RWPE1 (cell line): ENCODE results near the gene TMEM45A.
"Not testable (repeated sequence)": the region's sequence is repeated elsewhere in the genome, so short reads cannot be mapped to it uniquely, and the experiment has no call there.

Source experiments
- CTCF ChIA-PET: fragments of 350-600 bp; sonication (Branson Sonifier 250); formaldehyde crosslinking; extraction: SDS; loops from one replicate; lab custom pipeline; 2021; lab: Yijun Ruan, JAX
- POLR2A ChIA-PET: fragments of 400-600 bp; formaldehyde crosslinking; extraction: SDS; loops from one replicate; lab custom pipeline; 2020; ENCODE audit warnings: antibody characterized with exemption; ENCODE audit not compliant: low non-redundant PET; lab: Yijun Ruan, JAX
- DNase-seq: peaks from one replicate; pipeline ENCODE4 v3.0.0; 2012; ENCODE audit warnings: low spot score
- H3K27ac ChIP-seq: fragments of 450-650 bp; 2 replicates; pipeline ENCODE4 v1.5.1; 2017
- CTCF ChIP-seq: fragments of 450-650 bp; conservative IDR thresholded peaks from 2 replicates; pipeline ENCODE4 v1.5.1; 2017; ENCODE audit warnings: low read depth, mild to moderate bottlenecking

Gene TMEM45A

GRCh38 chr3:100499651-100500050 lies 7.2 kb downstream of the TMEM45A start:
- POLR2A ChIA-PET = no interaction called here
- CTCF ChIA-PET = interaction anchor here (0.6 to 0.7 kb wide), 2 partner anchors 19 to 101 kb away, joined by 3 read pairs; no protein-coding TSS in a partner anchor
- no peak overlapping the region for H3K27ac ChIP-seq
- TF ChIP-seq CTCF = no peak
- DNase-seq = no peak

DNA sequence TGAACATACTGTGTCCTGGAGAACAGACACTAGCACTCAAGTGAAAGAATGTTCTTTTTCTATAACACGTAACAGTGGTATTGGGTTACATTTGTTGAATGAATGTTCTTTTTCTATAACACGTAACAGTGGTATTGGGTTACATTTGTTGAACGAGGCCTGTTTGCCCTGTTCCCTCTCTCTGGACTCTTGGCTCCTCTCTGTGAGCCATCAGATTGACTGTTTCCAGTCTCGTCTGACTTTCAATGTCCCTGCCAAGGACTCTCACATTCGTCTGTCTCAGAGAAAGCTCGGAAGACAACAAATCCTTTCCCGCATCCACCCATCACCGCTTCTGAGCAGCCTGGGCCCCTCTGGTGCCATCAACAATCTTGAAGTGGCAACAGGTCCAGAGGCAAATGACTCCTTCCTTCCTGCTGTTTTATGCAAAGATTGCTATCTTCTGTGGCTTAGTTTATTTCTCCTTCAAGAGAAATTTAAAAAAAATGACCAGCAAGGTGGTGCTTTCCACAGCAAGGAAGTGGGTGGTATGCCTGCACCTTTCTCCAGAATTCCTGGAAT lies 8.0 kb downstream of the TMEM45A start:
- DNase-seq = no peak
- no peak overlapping the region for H3K27ac ChIP-seq
- TF ChIP-seq CTCF = no peak
- ChIA-PET POLR2A (no interaction called here), CTCF (no interaction called here)

- POLR2A ChIA-PET = no interaction called here
- CTCF ChIA-PET = no interaction called here
- no peak overlapping the region for H3K27ac ChIP-seq
- no peak for DNase-seq
- TF ChIP-seq CTCF = no peak
Measured at GRCh38 chr3:100503448-100503847, 11.0 kb downstream of the TMEM45A start.

- TF ChIP-seq CTCF = no peak
- ChIA-PET POLR2A (no interaction called here), CTCF (no interaction called here)
- H3K27ac ChIP-seq = no peak overlapping the region
- DNase-seq = no peak
Measured at GRCh38 chr3:100506355-100506754, 13.9 kb downstream of the TMEM45A start.

- CTCF ChIA-PET, DNase-seq, POLR2A ChIA-PET, H3K27ac ChIP-seq: not testable (repeated sequence)
Measured at GRCh38 chr3:100509818-100510217, 17.4 kb downstream of the TMEM45A start.

DNA sequence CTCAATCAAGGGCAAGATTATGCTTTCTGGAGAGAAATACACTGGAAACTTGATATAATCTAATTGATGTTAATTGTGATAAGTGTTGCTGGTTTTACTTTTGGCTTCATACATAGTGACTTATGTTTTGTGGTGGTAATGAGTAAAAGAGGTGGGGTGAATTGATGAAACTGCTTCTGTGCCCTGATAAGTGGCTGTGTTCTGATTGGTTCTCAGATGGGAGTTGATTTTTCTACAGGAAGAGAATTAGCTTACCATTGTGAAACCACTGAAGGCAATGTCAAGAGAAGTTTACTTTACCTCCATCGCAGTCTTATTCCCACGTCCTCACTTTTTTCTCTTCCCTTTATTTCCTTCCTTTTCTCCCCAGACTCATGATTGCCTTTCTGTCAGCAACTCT lies 23.8 kb downstream of the TMEM45A start:
- ChIA-PET POLR2A (no interaction called here), CTCF (no interaction called here)
- H3K27ac ChIP-seq = no peak overlapping the region
- TF ChIP-seq CTCF = no peak
- DNase-seq = no peak

- POLR2A ChIA-PET = no interaction called here
- TF ChIP-seq CTCF = no peak
- no peak for DNase-seq
- H3K27ac ChIP-seq = no peak overlapping the region
- CTCF ChIA-PET = no interaction called here
Measured at GRCh38 chr3:100516838-100517237, 24.4 kb downstream of the TMEM45A start.
